Measurements from ENCODE around the gene ASCL5.
A peak's percentile ranks its signal among the peaks of the same experiment; 100 is the strongest.
"Not testable (repeated sequence)": the region's sequence is repeated elsewhere in the genome, so short reads cannot be mapped to it uniquely, and the experiment has no call there.

The ASCL5 gene

GRCh38 chr1:201163707-201164106 lies 36.7 kb upstream of the ASCL5 start:
- no peak overlapping the region for H3K4me3 ChIP-seq (ENCODE audit: control insufficient read depth, low read depth, low read length)
- TF ChIP-seq CTCF (conservative IDR thresholded peaks at IDR 0.05; ENCODE audit: control insufficient read depth, insufficient read depth, low read depth, low read length), result no peak
- no peak for DNase-seq (ENCODE audit: low read depth)

GRCh38 chr1:201163036-201163435 lies 36.1 kb upstream of the ASCL5 start:
- not testable (repeated sequence) for H3K4me3 ChIP-seq (ENCODE audit: control insufficient read depth, low read depth, low read length); DNase-seq (ENCODE audit: low read depth)

GRCh38 chr1:201157949-201158348 lies 31.0 kb upstream of the ASCL5 start:
- TF ChIP-seq CTCF (conservative IDR thresholded peaks at IDR 0.05; ENCODE audit: control insufficient read depth, insufficient read depth, low read depth, low read length), result no peak
- H3K4me3 ChIP-seq (ENCODE audit: control insufficient read depth, low read depth, low read length), result no peak overlapping the region
- DNase-seq (ENCODE audit: low read depth), result no peak

- no peak overlapping the region for H3K4me3 ChIP-seq (ENCODE audit: control insufficient read depth, low read depth, low read length)
- no peak for TF ChIP-seq CTCF (conservative IDR thresholded peaks at IDR 0.05; ENCODE audit: control insufficient read depth, insufficient read depth, low read depth, low read length)
- no peak for DNase-seq (ENCODE audit: low read depth)
Measured at GRCh38 chr1:201156819-201157218, 29.8 kb upstream of the ASCL5 start.

- no peak for DNase-seq (ENCODE audit: low read depth)
- no peak for TF ChIP-seq CTCF (conservative IDR thresholded peaks at IDR 0.05; ENCODE audit: control insufficient read depth, insufficient read depth, low read depth, low read length)
- H3K4me3 ChIP-seq (ENCODE audit: control insufficient read depth, low read depth, low read length), result no peak overlapping the region
Measured at GRCh38 chr1:201156346-201156745, 29.4 kb upstream of the ASCL5 start.

GRCh38 chr1:201155354-201155753 lies 28.4 kb upstream of the ASCL5 start:
- no peak for DNase-seq (ENCODE audit: low read depth)
- H3K4me3 ChIP-seq (ENCODE audit: control insufficient read depth, low read depth, low read length), result no peak overlapping the region
- TF ChIP-seq CTCF (conservative IDR thresholded peaks at IDR 0.05; ENCODE audit: control insufficient read depth, insufficient read depth, low read depth, low read length), result no peak

- TF ChIP-seq CTCF (conservative IDR thresholded peaks at IDR 0.05; ENCODE audit: control insufficient read depth, insufficient read depth, low read depth, low read length), result no peak
- H3K4me3 ChIP-seq (ENCODE audit: control insufficient read depth, low read depth, low read length), result peak within 1 kb of the TSS; percentile 79
- DNase-seq (ENCODE audit: low read depth), result peak; percentile 91
Measured at GRCh38 chr1:201154389-201155165, 27.6 kb upstream of the ASCL5 start, which contains the start of gene TMEM9. TMEM9 (minus strand) TSS chr1:201154474; CDS start chr1:201153923, 551 bp downstream.

Data from fibroblast of mammary gland (primary cell).